Amniotic epithelial cell (primary cell): ENCODE data around the gene RUNX3.
"Not testable (repeated sequence)": the region's sequence is repeated elsewhere in the genome, so short reads cannot be mapped to it uniquely, and the experiment has no call there.

ENCODE experiments used
- DNase-seq: peaks from one replicate; pipeline ENCODE4 v3.0.0-alpha.2; 2010; ENCODE audit warnings: low read depth

Gene RUNX3

DNA sequence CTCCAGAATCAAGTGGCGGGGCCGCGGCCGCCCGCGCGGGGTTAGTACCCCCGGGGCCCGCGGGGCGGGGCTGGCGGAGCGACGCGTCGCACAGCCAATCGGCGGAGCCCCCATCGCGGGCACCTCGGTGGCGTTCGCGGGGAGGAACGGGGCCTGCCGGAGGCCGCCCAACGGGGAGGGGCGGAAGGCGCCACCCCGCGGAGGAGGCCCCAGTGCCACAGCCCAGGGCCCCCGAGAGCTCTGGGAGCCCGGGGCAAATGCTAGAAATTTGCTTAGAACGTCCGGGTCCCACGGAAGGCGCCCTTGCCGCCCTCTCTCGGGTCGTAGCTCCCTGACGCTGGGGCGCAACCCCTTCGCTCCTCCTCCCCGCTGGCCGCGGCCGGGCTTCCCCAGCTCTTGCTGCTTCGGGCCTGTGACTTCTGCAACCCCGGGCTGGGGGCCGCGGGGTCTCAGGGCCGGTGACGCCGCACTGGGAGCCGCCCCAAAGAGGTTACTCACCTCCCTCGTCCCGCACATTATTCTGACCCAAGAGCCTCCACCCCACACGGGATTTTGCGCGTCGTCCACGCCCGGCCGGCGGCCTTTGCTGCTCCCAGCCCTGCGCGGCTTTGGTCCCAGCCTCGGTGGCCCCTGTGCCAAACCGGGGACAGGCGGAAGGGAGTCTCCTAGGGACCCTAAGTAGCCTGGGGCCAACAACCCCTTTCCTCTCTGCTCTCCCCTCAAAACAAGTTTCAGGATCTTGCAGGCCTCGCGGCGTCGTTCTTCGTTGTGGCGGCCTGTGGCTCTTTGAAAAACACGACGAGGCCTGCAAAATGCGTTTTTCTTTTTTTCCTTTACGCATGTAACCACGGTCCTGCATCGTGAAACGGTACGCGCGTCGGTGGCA, at the start of gene RUNX3:
TSS of gene RUNX3 (minus strand) at position 17 of the 886 bp plus-strand sequence. CDS start 408 bp downstream, outside the sequence.
- DNase-seq = no peak

DNA sequence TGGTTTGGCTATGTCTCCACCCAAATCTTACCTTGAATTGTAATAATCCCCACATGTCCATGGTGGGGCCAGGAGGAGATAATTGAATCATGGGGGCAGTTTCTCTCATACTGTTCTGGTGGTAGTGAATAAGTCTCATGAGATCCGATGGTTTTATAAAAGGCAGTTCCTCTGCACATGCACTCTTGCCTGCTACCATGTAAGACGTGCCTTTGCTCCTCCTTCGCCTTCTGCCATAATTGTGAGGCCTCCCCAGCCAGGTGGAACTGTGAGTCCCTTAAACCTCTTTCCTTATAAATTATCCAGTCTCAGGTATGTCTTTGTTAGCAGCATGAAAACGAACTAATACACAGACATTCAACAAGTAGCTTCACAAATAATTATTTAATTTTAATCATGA, 49.2 kb upstream of the RUNX3 start:
- DNase-seq = not testable (repeated sequence)

DNA sequence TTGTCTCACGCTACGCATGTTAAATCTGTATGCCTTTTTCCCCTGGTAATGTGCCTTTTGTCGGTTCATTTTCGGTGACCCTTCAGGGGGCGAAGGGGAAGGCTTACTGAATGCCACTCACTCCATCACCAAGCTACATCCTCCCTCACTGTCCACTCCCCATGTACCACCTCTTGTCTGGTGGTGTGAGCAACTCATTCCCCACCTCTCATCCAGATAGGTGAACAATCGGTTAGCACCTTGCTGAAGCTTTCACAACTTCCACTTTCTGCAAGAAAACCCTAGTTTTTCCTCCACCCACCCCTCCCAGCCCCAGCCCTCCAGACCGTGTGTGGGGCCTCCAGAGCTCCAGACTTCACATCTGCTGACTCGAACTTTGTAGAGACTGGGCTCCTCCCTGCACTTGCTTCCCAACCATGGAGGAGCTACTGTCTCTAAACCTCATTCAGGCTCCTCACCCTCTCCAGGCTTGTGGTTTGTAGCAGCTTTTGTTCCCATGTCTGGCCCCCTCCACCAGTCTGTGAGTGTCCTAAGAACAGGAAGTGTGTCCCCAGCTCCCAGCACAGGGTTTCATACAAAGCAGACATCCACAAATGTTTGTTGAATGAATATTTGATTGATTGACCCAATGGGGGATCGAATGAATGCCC, 48.4 kb upstream of the RUNX3 start:
- DNase-seq = no peak

- DNase-seq = no peak
Measured at GRCh38 chr1:24975391-24975790, 45.3 kb upstream of the RUNX3 start.

DNA sequence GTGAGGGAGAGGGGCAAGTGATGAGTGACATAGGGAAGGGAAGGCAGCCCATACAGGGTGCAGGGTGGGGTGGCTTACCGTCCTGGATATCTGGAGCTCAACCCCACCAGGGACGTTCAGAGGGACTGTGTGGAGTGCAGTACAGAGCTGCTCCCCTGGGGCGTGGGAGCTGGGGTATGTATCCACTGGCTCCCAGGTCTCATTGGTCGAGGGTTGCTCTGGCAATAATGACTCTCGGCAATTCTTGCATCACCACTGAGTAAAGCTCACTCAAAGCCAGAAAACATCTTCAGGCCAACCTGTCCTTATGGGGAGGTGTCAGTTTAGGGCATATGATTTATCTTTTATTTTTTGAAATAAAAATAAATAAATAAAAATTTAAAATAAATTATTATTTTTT, 43.2 kb upstream of the RUNX3 start:
- no peak for DNase-seq

DNA sequence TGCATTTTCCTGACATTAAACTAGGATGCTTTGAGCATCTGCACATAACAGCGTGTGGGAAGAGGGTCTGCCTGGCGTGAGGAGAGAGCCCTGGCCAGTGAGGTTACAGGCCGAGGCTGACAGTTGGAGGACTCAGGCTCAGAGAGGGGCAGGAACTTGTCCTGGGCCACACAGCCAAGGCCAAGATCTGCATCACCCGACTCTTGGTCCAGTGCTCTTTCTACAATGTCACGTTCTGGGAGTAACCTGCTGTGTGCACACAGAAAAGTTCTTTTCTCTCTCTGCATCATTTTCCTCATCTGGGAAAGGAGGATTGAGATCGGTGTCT, 42.8 kb upstream of the RUNX3 start:
- DNase-seq = no peak

- DNase-seq = no peak
Measured at GRCh38 chr1:24972221-24972914, 42.3 kb upstream of the RUNX3 start.

DNA sequence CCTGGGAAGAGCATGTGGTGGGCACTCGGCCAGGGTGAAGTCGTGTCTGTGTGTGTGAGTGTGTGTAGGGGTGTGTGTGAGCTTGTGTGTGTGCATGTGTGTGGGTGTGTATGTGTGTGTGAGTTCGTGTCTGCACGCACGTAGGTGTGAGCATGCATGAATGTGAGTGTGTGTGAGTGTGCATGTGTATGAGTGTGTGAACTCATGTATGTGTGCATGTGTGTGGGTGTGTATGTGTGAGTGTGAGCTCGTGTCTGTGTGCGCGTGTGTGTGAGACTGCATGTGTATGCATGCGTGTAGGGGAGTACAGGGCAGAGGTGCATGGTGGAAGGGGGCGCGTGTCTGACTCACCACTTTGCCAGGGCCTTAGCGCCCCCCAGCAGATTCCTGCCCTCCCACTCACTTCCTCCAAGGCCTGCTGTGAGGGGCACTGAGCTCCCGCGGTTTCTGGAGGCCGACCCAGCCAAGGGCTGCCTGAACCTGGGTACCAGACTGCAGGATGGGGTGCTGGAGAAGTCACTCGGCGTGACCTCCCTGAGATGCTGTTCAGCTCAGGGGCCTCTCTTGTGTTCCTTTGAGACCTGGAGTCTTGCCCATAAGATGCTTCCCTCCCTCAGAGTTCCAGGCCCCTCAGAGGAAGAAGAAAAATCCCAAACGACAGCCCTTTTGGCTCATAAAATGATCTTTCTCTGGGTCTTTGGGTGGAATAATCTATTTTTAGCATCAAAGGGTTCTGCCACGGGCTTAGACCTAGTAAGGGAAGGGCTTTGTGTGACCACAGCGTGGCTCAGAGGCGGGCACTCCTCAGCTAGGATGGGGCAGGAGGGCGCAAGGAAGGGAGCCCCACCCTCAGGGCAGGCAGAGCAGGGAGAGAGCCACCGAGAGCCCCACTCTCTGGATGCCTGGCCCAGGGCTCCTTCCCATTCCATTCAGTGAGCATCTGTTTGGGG, 41.1 kb upstream of the RUNX3 start:
- no peak for DNase-seq

GRCh38 chr1:24970399-24970753, 40.3 kb upstream of the RUNX3 start:
- DNase-seq = peak; percentile 52

- no peak for DNase-seq
Measured at GRCh38 chr1:24969596-24970398, 39.7 kb upstream of the RUNX3 start.

DNA sequence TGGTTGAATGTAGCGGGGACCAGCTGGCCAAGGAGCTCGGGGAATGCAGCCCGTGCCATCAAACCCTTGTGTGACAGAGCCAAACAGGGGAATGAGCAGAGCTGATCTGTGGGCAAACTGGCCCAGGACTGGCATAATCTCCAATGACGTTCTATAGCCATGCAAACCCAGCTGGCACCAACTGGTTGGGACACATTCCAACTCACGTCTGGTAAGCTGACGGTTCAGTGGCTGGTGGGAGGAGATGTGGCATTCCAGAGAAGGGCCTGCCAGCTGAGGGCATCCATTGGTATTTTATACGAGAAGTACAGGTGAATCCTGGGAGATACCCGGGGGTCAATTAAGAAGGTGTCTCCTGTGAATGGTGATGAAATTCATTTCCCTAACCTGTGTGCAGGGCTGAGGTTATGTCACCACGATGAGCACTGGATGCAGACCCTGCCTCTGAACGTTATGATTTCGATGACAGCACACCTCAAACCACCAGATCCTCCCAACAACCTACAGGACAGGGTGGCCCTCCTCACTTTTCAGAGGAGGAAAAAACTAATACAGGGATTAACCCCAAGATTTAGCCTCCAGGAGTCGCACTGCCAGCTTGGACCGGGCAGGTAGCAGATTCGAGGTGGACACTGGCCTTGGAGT, 39.0 kb upstream of the RUNX3 start:
- no peak for DNase-seq

- no peak for DNase-seq
Measured at GRCh38 chr1:24967962-24968361, 37.9 kb upstream of the RUNX3 start.

- no peak for DNase-seq
Measured at GRCh38 chr1:24967555-24967954, 37.5 kb upstream of the RUNX3 start.

DNA sequence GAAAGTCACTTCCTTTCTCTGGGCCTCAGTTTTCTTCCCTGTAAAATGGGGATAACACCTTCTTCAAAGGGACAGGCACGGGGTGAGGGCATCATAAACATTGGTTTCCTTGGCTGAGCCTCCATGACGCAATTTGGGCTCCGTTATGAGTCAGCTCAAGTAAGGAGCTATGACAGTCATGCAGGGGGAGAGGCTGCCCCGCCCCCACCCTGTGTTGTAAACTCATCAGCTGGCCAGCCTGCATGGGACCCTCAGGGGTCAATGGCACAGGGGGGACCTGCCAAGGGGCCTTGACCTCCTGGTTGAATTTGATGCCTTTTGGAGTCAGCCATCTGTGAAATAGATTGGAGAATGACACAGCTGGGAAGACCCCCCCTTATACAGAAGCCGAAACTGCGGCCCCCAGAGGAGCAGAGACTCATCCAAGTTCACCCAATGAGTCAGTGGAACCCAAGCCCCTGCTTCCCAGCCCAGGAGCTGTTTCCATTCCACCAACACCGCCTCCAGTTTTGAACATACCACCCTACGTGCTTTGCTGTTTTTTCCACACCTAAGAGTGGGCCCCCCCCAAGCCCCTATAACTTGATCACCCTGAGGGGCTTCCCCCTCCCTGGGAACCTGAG, 36.8 kb upstream of the RUNX3 start:
- DNase-seq = peak; percentile 93

- no peak for DNase-seq
Measured at GRCh38 chr1:24966121-24966723, 36.1 kb upstream of the RUNX3 start.

DNA sequence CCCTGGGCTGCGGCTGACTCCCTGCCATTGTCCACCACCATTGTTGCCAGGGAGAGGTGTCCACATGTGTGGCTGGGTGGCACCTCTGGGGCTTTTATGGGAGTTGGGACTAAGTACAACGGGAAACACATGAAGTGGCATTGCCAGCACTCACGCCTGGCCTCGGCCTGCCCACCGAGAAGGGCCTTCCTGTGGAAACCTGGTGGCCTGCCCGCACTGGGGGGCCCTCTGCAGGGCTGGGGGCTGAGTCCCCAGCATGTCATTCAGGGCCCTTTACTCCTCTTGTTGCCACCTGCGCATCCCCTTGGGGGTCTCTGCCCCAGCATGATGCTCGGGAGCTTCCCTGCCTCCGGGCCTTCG, 35.5 kb upstream of the RUNX3 start:
- no peak for DNase-seq

DNA sequence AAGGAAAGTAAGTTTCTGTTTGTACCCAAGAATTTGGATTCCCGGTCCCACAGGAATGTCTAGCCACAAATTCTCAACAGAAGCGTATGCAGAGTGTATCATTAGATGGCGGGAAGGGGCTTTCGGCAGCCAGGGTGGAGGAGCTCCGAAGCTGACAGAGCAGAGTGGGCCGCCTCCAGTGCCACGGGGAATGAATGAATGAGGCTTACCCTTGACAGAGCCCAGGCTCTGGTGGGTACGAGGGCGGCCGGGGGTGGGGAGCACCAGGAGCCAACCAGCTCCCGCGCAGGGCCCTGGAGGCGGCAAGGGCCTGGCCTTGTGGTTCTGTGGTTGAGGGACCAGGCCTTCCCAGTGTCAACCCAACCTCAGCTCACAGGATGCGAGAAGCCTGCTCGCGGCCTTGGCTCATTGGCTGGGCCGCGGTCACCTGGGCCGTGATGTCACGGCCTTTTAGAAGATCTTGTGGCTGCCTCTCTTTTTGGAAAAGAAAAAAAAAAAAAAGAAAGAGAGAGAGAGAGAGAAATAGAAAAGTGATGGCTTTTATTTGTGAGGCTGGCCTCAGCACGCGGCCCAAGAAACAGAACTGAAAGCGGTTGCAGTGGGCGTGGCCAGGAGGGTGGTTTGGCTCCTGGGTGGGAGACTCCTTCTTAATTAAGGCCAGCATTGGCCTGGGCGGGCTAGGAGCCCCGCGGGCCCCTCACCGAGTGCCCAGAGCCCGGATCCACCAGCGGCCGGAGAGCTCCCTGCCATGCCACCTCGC, 34.9 kb upstream of the RUNX3 start:
- DNase-seq = peak; percentile 62

DNA sequence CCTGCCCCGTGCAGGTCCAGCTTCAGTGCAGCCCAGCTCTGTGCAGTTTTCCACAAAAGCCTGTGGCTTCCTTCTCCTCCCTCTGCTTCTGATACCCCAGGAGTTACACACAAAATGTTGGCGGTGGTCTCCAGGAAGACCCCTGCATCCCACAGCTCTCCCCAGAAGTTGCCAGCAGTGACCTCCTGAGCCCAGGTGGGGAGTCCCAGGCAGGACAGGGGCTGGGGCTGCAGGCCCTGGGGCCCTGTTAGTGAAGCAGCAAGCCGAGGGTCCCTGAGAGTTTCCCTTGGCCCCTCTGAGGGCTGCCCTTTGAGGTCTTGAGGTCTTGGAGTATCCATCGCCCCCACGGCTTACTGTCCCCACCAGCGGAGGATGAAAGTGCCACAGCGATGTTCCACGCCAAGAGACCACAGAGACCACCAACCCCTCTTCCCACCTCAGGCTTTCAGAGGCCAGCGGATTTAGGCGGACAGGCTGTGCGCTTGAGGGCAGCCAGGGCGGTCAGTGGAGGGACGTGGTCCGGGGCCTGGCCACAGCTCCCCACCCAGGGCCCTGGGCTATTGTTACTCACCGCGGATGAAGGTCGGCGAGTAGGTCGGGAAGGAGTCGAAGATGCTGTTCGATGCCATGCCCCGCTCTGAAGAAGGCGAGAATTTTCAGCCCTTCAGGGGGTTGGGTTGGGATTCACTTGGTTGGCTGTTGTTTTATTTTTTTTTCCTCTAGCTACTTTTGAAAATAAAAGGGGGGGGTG, 34.0 kb upstream of the RUNX3 start:
- no peak for DNase-seq
